Activated CD4-positive, alpha-beta T cell treated with anti-CD3 and anti-CD28 coated beads, Interleukin-2, amount 50 U/mL, for 4 hours (primary cell): ENCODE data around the gene FOXL3.

Source experiments
- DNase-seq, 2 experiments: peaks; one replicate each; pipeline ENCODE4 v3.0.0-alpha.2; 2020

Gene FOXL3

GRCh38 chr7:304574-305409 is 14.8 kb downstream of the FOXL3 start:
- DNase-seq, result no peak

- no peak for DNase-seq
Measured at GRCh38 chr7:305410-306151, 15.6 kb downstream of the FOXL3 start.

GRCh38 chr7:307970-308369 is 18.0 kb downstream of the FOXL3 start:
- no peak for DNase-seq

GRCh38 chr7:309586-310228 is 19.7 kb downstream of the FOXL3 start:
- no peak for DNase-seq

GRCh38 chr7:311131-311680 is 21.2 kb downstream of the FOXL3 start:
- no peak for DNase-seq

- DNase-seq, result no peak
Measured at GRCh38 chr7:311796-312195, 21.8 kb downstream of the FOXL3 start.

- DNase-seq, result no peak
Measured at GRCh38 chr7:312424-312823, 22.5 kb downstream of the FOXL3 start.

GRCh38 chr7:314853-315252 is 24.9 kb downstream of the FOXL3 start:
- no peak for DNase-seq

GRCh38 chr7:315516-316265 is 25.7 kb downstream of the FOXL3 start:
- DNase-seq, result no peak

- no peak for DNase-seq
Measured at GRCh38 chr7:317643-318405, 27.9 kb downstream of the FOXL3 start.

- DNase-seq, result no peak
Measured at GRCh38 chr7:318476-318875, 28.5 kb downstream of the FOXL3 start.

GRCh38 chr7:318878-319661 is 29.1 kb downstream of the FOXL3 start:
- DNase-seq, result no peak

GRCh38 chr7:320297-320696 is 30.3 kb downstream of the FOXL3 start:
- no peak for DNase-seq

- DNase-seq, result peak; percentile 80 to 83
Measured at GRCh38 chr7:322111-322671, 32.2 kb downstream of the FOXL3 start.

GRCh38 chr7:322708-323111 is 32.7 kb downstream of the FOXL3 start:
- DNase-seq, result no peak

- DNase-seq, result no peak
Measured at GRCh38 chr7:323410-323809, 33.4 kb downstream of the FOXL3 start.

- no peak for DNase-seq
Measured at GRCh38 chr7:324011-324410, 34.0 kb downstream of the FOXL3 start.

- no peak for DNase-seq
Measured at GRCh38 chr7:325051-325798, 35.3 kb downstream of the FOXL3 start.

GRCh38 chr7:325811-326210 is 35.8 kb downstream of the FOXL3 start:
- no peak for DNase-seq

- DNase-seq, result no peak
Measured at GRCh38 chr7:326273-326672, 36.3 kb downstream of the FOXL3 start.
